GM12891 (cell line): ENCODE data around the gene NFKB1.

ENCODE experiments used
- PAX5 ChIP-seq: IDR thresholded peaks from 2 replicates; pipeline ENCODE4 v1.6.1; 2011; ENCODE audit warnings: low read length, moderate library complexity, mild to moderate bottlenecking; ENCODE audit not compliant: insufficient read depth, severe bottlenecking
- POLR2A ChIP-seq: IDR thresholded peaks from 2 replicates; pipeline ENCODE4 v1.6.1; 2011; ENCODE audit warnings: low read depth, low read length, control low read depth
- POLR2AphosphoS5 ChIP-seq: IDR thresholded peaks from 2 replicates; pipeline ENCODE4 v1.6.1; 2011; ENCODE audit warnings: low read depth, low read length, control low read depth
- POU2F2 ChIP-seq: IDR thresholded peaks from 2 replicates; pipeline ENCODE4 v1.6.1; 2011; ENCODE audit warnings: low read depth, mild to moderate bottlenecking, control low read depth, low read length, moderate library complexity
- SPI1 ChIP-seq: IDR thresholded peaks from 2 replicates; pipeline ENCODE4 v1.6.1; 2011; ENCODE audit warnings: low read depth, low read length, control low read depth
- TAF1 ChIP-seq: IDR thresholded peaks from 2 replicates; pipeline ENCODE4 v1.6.1; 2011; ENCODE audit warnings: low read depth, low read length, control low read depth

- TF ChIP-seq POLR2A (no peak), TAF1 (no peak), SPI1 (peak; percentile 44; the same call in 1 of the 2 replicates), POU2F2 (no peak), POLR2AphosphoS5 (no peak), PAX5 (no peak)
These were observed 8.5 kb upstream of the NFKB1 start for GRCh38 chr4:102492531-102493241.
